HepG2 (cell line): ENCODE results near the gene C10orf143. TPM values are rescaled to one million over a fixed set of nuclear protein-coding genes. Genes with fewer than 3 reads are reported as not detected.

ENCODE experiments used
- CAMTA2 ChIP-seq: sonication (generic); formaldehyde crosslinking; IDR thresholded peaks from 2 replicates; pipeline ENCODE4 v1.4.0; 2020; ENCODE audit warnings: mild to moderate bottlenecking, missing genetic modification reagents, borderline replicate concordance
- CBX5 ChIP-seq: sonication (generic); formaldehyde crosslinking; IDR thresholded peaks from 2 replicates; pipeline ENCODE4 v1.4.0; 2020; ENCODE audit warnings: missing genetic modification reagents, borderline replicate concordance
- CSRNP1 ChIP-seq: sonication (generic); formaldehyde crosslinking; IDR thresholded peaks from 2 replicates; pipeline ENCODE4 v1.8.1; 2023; ENCODE audit warnings: mild to moderate bottlenecking, missing genetic modification reagents
- DDIT3 ChIP-seq: sonication (generic); formaldehyde crosslinking; IDR thresholded peaks from 2 replicates; pipeline ENCODE4 v1.4.0; 2020; ENCODE audit warnings: mild to moderate bottlenecking, missing genetic modification reagents
- DZIP1 ChIP-seq: sonication (generic); formaldehyde crosslinking; IDR thresholded peaks from 2 replicates; pipeline ENCODE4 v1.5.0; 2020; ENCODE audit warnings: mild to moderate bottlenecking, missing genetic modification reagents
- ERF ChIP-seq: IDR thresholded peaks from 2 replicates; pipeline ENCODE4 v1.6.1; 2018; ENCODE audit warnings: missing biosample characterization, missing genetic modification reagents
- EZH2 ChIP-seq: conservative IDR thresholded peaks from 2 replicates; pipeline ENCODE4 v1.6.1; 2012; ENCODE audit warnings: mild to moderate bottlenecking, low read depth, low read length, moderate library complexity
- FLYWCH1 ChIP-seq: sonication (generic); formaldehyde crosslinking; IDR thresholded peaks from 2 replicates; pipeline ENCODE4 v1.8.1; 2023; ENCODE audit warnings: mild to moderate bottlenecking, missing genetic modification reagents
- FOXJ3 ChIP-seq: sonication (generic); formaldehyde crosslinking; IDR thresholded peaks from 2 replicates; pipeline ENCODE4 v1.4.0; 2020; ENCODE audit warnings: missing genetic modification reagents, mild to moderate bottlenecking, borderline replicate concordance
- HBP1 ChIP-seq: IDR thresholded peaks from 2 replicates; pipeline ENCODE4 v1.6.1; 2016; ENCODE audit warnings: low read depth, control low read depth
- HMG20A ChIP-seq: IDR thresholded peaks from 2 replicates; pipeline ENCODE4 v1.6.1; 2016; ENCODE audit warnings: borderline replicate concordance
- IKZF1 ChIP-seq: fragments of 450-650 bp; IDR thresholded peaks from 2 replicates; pipeline ENCODE4 v1.7.1; 2016
- MAZ ChIP-seq, 2 experiments: sonication (generic) in 1 of 2; formaldehyde crosslinking in 1 of 2; IDR thresholded peaks; 2 replicates each; pipeline versions ENCODE4 v1.5.0 to v1.6.1; 2012 to 2020; ENCODE audit warnings: low read depth in 2 of 2, mild to moderate bottlenecking in 2 of 2, borderline replicate concordance in 1 of 2, improper control_type of control experiment in 1 of 2, low read length in 1 of 2, missing genetic modification reagents in 1 of 2, moderate library complexity in 1 of 2
- REPIN1 ChIP-seq: sonication (generic); formaldehyde crosslinking; IDR thresholded peaks from 2 replicates; pipeline ENCODE4 v1.8.0; 2022; ENCODE audit warnings: missing genetic modification reagents, low read depth, mild to moderate bottlenecking, borderline replicate concordance
- ZFP36L2 ChIP-seq: sonication (generic); formaldehyde crosslinking; IDR thresholded peaks from 2 replicates; pipeline ENCODE4 v1.4.0; 2020; ENCODE audit warnings: missing genetic modification reagents
- ZNF124 ChIP-seq: sonication (generic); formaldehyde crosslinking; IDR thresholded peaks from 2 replicates; pipeline ENCODE4 v1.4.0; 2020; ENCODE audit warnings: missing genetic modification reagents
- ZNF260 ChIP-seq: sonication (generic); formaldehyde crosslinking; IDR thresholded peaks from 2 replicates; pipeline ENCODE4 v1.4.0; 2020; ENCODE audit warnings: missing genetic modification reagents, low read depth, mild to moderate bottlenecking, borderline replicate concordance
- ZNF782 ChIP-seq: sonication (generic); formaldehyde crosslinking; IDR thresholded peaks from 2 replicates; pipeline ENCODE4 v1.4.0; 2020; ENCODE audit warnings: missing genetic modification reagents, mild to moderate bottlenecking, borderline replicate concordance
- ZSCAN12 ChIP-seq: sonication (generic); formaldehyde crosslinking; IDR thresholded peaks from 2 replicates; pipeline ENCODE4 v1.9.0; 2021; ENCODE audit warnings: mild to moderate bottlenecking, missing genetic modification reagents
- polyA plus RNA-seq, 8 experiments: library from polyadenylated mRNA; depleted of rRNA in 3 of 8; stranded (reverse) in 7 of 8; unstranded in 1 of 8; fragments of >200 nt; fragmentation: Illumina TruSeq in 4 of 8; extraction: Trizol in 4 of 8; gene quantifications; 2 replicates each; pipeline versions ENCODE4 v1.2.1 to v1.2.3, GENCODE V29; 2011 to 2016; ENCODE audit warnings: low read depth in 4 of 8, missing spikeins in 1 of 8, mixed read lengths in 1 of 8; ENCODE audit not compliant: insufficient read depth in 1 of 8
- total RNA-seq, 5 experiments: library from RNA; depleted of rRNA; stranded (reverse); fragments of >200 nt; fragmentation: Illumina TruSeq; extraction: Trizol; gene quantifications; 2 replicates each; pipeline ENCODE4 v1.2.3, GENCODE V29; 2016; ENCODE audit warnings: low read depth in 1 of 5
- TF ChIP-seq, protein P1 (sequence below): sonication (generic); formaldehyde crosslinking; IDR thresholded peaks from 2 replicates; pipeline ENCODE4 v1.5.1; 2020; ENCODE audit warnings: missing genetic modification reagents, mild to moderate bottlenecking, borderline replicate concordance

Gene C10orf143
- total and polyA plus RNA-seq, 2 of the 13 experiments (the other 11 are each of a cell fraction or from before 2014, with no cell fraction given) = 0.21 to 0.91 TPM

DNA sequence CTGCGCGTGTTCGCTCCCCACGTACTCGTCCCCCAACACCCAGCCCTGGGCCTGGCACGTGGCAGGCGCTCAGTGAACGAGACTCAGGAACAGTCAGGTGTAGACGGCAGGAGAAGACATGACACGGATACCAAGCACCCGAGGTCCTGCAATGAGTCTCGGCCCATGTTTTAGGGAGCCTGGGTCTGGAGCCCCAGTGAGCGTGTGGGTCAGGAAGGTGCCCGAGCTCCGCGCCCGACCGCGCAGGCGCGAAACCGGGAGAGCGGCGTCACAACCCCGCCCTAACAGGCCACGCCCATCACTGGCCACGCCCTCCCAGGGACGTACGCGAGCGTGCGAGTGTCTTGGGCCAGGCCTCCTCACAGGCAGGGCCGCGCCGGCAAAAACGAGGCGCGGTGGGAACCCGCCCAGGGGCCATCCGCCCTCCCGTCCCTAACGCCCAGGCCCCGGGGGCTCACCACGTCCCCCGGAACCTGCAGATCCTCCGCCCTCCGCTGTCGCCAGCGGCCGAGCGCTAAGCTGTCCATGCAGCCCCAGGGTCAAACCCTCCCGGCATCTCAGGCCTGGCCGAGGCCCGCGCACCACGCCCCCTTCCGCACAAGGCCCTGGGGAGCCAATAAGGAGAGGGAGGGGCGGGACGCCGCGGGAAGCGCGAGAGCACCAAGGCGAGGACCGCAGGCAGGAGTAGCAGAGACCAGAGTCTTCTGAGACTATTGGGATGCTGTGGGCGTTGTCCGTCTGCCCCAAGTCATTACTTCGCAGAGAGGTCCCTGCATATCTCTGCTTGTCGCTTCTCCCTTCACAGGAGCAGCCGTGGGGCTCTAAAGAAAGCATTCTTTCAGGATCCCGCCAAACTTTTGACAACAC is at the start of gene C10orf143 (continued):
- no peak for TF ChIP-seq ZSCAN12 (CRISPR knock-in tag)
- TF ChIP-seq MAZ (IDR thresholded peaks at IDR 0.05; ENCODE audit: borderline replicate concordance, low read depth, low read length) = no peak
- TF ChIP-seq MAZ (CRISPR knock-in tag; IDR thresholded peaks at IDR 0.05; ENCODE audit: low read depth) = peak; percentile 70
- no peak for TF ChIP-seq REPIN1 (CRISPR knock-in tag)
- TF ChIP-seq ERF (CRISPR knock-in tag) = peak; percentile 79; the same call in 1 of the 2 replicates
- no peak for TF ChIP-seq ZNF260 (CRISPR knock-in tag)
- TF ChIP-seq FLYWCH1 (CRISPR knock-in tag) = no peak
- TF ChIP-seq ZNF124 (CRISPR knock-in tag) = peak; percentile 68
- no peak for TF ChIP-seq FOXJ3 (CRISPR knock-in tag)
- TF ChIP-seq, protein P1, sequence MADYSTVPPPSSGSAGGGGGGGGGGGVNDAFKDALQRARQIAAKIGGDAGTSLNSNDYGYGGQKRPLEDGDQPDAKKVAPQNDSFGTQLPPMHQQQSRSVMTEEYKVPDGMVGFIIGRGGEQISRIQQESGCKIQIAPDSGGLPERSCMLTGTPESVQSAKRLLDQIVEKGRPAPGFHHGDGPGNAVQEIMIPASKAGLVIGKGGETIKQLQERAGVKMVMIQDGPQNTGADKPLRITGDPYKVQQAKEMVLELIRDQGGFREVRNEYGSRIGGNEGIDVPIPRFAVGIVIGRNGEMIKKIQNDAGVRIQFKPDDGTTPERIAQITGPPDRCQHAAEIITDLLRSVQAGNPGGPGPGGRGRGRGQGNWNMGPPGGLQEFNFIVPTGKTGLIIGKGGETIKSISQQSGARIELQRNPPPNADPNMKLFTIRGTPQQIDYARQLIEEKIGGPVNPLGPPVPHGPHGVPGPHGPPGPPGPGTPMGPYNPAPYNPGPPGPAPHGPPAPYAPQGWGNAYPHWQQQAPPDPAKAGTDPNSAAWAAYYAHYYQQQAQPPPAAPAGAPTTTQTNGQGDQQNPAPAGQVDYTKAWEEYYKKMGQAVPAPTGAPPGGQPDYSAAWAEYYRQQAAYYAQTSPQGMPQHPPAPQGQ (CRISPR knock-in tag) = no peak
- no peak for TF ChIP-seq CSRNP1 (CRISPR knock-in tag)
- peak; percentile 73 for TF ChIP-seq HBP1 (CRISPR knock-in tag)
- TF ChIP-seq IKZF1 = no peak
- 0 out of 2 replicates have a peak, but pooled peaks have one; percentile 67 for TF ChIP-seq CAMTA2 (CRISPR knock-in tag)
- TF ChIP-seq DZIP1 (CRISPR knock-in tag) = no peak
- 0 out of 2 replicates have a peak, but pooled peaks have one; percentile 60 for TF ChIP-seq CBX5
- TF ChIP-seq ZFP36L2 (CRISPR knock-in tag) = no peak
- TF ChIP-seq DDIT3 (CRISPR knock-in tag) = no peak
- peak; percentile 74; the same call in 1 of the 2 replicates for TF ChIP-seq ZNF782 (CRISPR knock-in tag)
- 0 out of 2 replicates have a peak, but pooled peaks have one; percentile 30 for TF ChIP-seq HMG20A (CRISPR knock-in tag)
- no peak for TF ChIP-seq EZH2
